Thyroid gland (tissue), 4 donors: Measurements from ENCODE around the gene MAP7D1.

Source experiments
- CTCF ChIP-seq, 6 experiments: fragments of 200-600 bp in 3 of 6; fragments of 450-650 bp in 3 of 6; sonication (generic) in 3 of 6; IDR thresholded peaks; one replicate each; pipeline ENCODE4 v1.5.1; 2016 to 2019; ENCODE audit warnings: antibody characterized with exemption in 6 of 6, mild to moderate bottlenecking in 2 of 6, inconsistent platforms in 1 of 6, moderate library complexity in 1 of 6
- POLR2A ChIP-seq, 2 donors: fragments of 450-650 bp; IDR thresholded peaks; one replicate each; pipeline ENCODE4 v1.6.1; 2017; ENCODE audit warnings: antibody characterized with exemption in 2 of 2, mild to moderate bottlenecking in 2 of 2, moderate library complexity in 1 of 2

DNA sequence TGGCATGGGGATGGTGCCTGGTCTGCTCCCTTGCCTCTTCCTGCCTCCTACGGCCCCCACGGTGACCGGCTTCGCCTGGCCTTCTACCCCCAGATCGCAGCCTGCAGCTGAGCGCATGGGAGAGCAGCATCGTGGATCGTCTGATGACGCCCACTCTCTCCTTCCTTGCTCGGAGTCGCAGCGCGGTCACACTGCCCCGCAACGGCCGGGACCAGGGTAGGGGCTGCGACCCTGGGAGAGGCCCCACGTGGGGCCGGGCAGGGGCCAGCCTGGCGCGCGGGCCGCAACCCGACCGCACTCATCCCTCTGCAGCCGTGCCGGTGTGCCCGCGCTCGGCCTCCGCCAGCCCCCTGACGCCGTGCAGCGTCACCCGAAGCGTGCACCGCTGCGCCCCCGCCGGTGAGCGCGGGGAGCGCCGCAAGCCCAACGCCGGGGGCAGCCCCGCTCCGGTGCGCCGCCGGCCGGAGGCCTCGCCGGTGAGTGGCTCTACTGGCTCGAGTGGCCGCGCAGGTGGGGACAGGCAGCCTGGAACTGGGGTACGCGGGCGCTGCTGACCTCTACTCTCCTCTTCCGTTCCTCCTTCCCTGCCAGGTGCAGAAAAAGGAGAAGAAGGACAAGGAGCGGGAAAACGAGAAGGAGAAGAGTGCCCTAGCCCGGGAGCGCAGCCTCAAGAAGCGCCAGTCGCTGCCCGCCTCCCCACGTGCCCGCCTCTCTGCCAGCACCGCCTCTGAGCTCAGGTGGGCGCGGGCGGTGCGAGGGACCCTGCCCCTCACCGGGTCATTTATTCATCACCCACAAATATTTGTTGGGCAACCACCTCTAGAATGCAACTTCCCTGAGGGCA lies 20.4 kb downstream of the MAP7D1 start:
- TF ChIP-seq CTCF (IDR thresholded peaks at IDR 0.05), result no peak
- TF ChIP-seq POLR2A (IDR thresholded peaks at IDR 0.05), result no peak
